Measurements from ENCODE around the gene LHFPL3.

LHFPL3 gene

GRCh38 chr7:104861729-104862390, 533.5 kb downstream of the LHFPL3 start:
- no peaks in the 10 kb centered on the region for H3K9me3 Mint-ChIP-seq
- DNase-seq (no peak), ATAC-seq (no peak)
- no peak overlapping the region for H3K27ac Mint-ChIP-seq
- no peak overlapping the region for H3K4me3 Mint-ChIP-seq
- H3K4me1 Mint-ChIP-seq, result peaks cover 17% of the 10 kb centered on the region
- H3K27me3 Mint-ChIP-seq, result peaks cover 23% of the 10 kb centered on the region

- DNase-seq (no peak), ATAC-seq (no peak)
- Mint-ChIP-seq H3K27me3 (peaks cover 23% of the 10 kb centered on the region), H3K4me1 (peaks cover 12% of the 10 kb centered on the region), H3K9me3 (no peaks in the 10 kb centered on the region), H3K4me3 (no peak overlapping the region), H3K27ac (no peak overlapping the region)
Observed at GRCh38 chr7:104862719-104863118, 534.3 kb downstream of the LHFPL3 start.

GRCh38 chr7:104873401-104873800, 545.0 kb downstream of the LHFPL3 start:
- no peak overlapping the region for H3K27ac Mint-ChIP-seq
- peaks cover 3% of the 10 kb centered on the region for H3K4me1 Mint-ChIP-seq
- no peak for ATAC-seq
- no peaks in the 10 kb centered on the region for H3K27me3 Mint-ChIP-seq
- no peak overlapping the region for H3K4me3 Mint-ChIP-seq
- H3K9me3 Mint-ChIP-seq, result no peaks in the 10 kb centered on the region
- no peak for DNase-seq

- H3K27ac Mint-ChIP-seq, result peak overlapping the region in 1 of 2 donors; percentile 6
- H3K4me3 Mint-ChIP-seq, result peak overlapping the region; percentile 36 to 44
- peaks cover 14% of the 10 kb centered on the region for H3K4me1 Mint-ChIP-seq
- no peaks in the 10 kb centered on the region for H3K27me3 Mint-ChIP-seq
- ATAC-seq (peak; percentile 86), DNase-seq (no peak)
- H3K9me3 Mint-ChIP-seq, result no peaks in the 10 kb centered on the region
Observed at GRCh38 chr7:104878577-104878976, 550.2 kb downstream of the LHFPL3 start.

- H3K9me3 Mint-ChIP-seq, result no peaks in the 10 kb centered on the region
- DNase-seq, result no peak
- peak; percentile 9 for ATAC-seq
- H3K27me3 Mint-ChIP-seq, result no peaks in the 10 kb centered on the region
- H3K27ac Mint-ChIP-seq, result no peak overlapping the region
- no peak overlapping the region for H3K4me3 Mint-ChIP-seq
- peaks cover 16% of the 10 kb centered on the region for H3K4me1 Mint-ChIP-seq
Observed at GRCh38 chr7:104883248-104883717, 554.9 kb downstream of the LHFPL3 start.

GRCh38 chr7:104883718-104884452, 555.5 kb downstream of the LHFPL3 start:
- ATAC-seq (peak; percentile 82), DNase-seq (peak; percentile 60 to 64)
- Mint-ChIP-seq H3K27me3 (no peaks in the 10 kb centered on the region), H3K9me3 (no peaks in the 10 kb centered on the region), H3K4me1 (peaks cover 10% of the 10 kb centered on the region), H3K27ac (no peak overlapping the region), H3K4me3 (no peak overlapping the region)

- H3K27ac Mint-ChIP-seq, result no peak overlapping the region
- H3K9me3 Mint-ChIP-seq, result no peaks in the 10 kb centered on the region
- no peak for DNase-seq
- no peak for ATAC-seq
- H3K4me1 Mint-ChIP-seq, result peaks cover 8% of the 10 kb centered on the region
- H3K4me3 Mint-ChIP-seq, result no peak overlapping the region
- peaks cover 3% of the 10 kb centered on the region for H3K27me3 Mint-ChIP-seq
Observed at GRCh38 chr7:104886651-104887050, 558.2 kb downstream of the LHFPL3 start.

GRCh38 chr7:104890216-104890615, 561.8 kb downstream of the LHFPL3 start:
- no peaks in the 10 kb centered on the region for H3K9me3 Mint-ChIP-seq
- peaks cover 7% of the 10 kb centered on the region for H3K27me3 Mint-ChIP-seq
- peak overlapping the region in 1 of 2 donors; percentile 36 for H3K27ac Mint-ChIP-seq
- no peaks in the 10 kb centered on the region for H3K4me1 Mint-ChIP-seq
- ATAC-seq (no peak), DNase-seq (no peak)
- no peak overlapping the region for H3K4me3 Mint-ChIP-seq

GRCh38 chr7:104891949-104892348, 563.5 kb downstream of the LHFPL3 start:
- ATAC-seq, result no peak
- Mint-ChIP-seq H3K9me3 (no peaks in the 10 kb centered on the region), H3K27me3 (peaks cover 7% of the 10 kb centered on the region), H3K27ac (no peak overlapping the region), H3K4me3 (no peak overlapping the region), H3K4me1 (peaks cover 9% of the 10 kb centered on the region)
- DNase-seq, result no peak

- no peak for DNase-seq
- no peak overlapping the region for H3K4me3 Mint-ChIP-seq
- peaks cover 7% of the 10 kb centered on the region for H3K27me3 Mint-ChIP-seq
- ATAC-seq, result no peak
- H3K27ac Mint-ChIP-seq, result no peak overlapping the region
- no peaks in the 10 kb centered on the region for H3K9me3 Mint-ChIP-seq
- H3K4me1 Mint-ChIP-seq, result peaks cover 14% of the 10 kb centered on the region
Observed at GRCh38 chr7:104894314-104894713, 565.9 kb downstream of the LHFPL3 start.

GRCh38 chr7:104894726-104895521, 566.5 kb downstream of the LHFPL3 start:
- Mint-ChIP-seq H3K27ac (no peak overlapping the region), H3K4me3 (no peak overlapping the region), H3K27me3 (peaks cover 7% of the 10 kb centered on the region), H3K4me1 (peaks cover 14% of the 10 kb centered on the region), H3K9me3 (no peaks in the 10 kb centered on the region)
- ATAC-seq, result no peak
- no peak for DNase-seq

- Mint-ChIP-seq H3K4me3 (no peak overlapping the region), H3K27ac (no peak overlapping the region), H3K27me3 (peaks cover 7% of the 10 kb centered on the region), H3K9me3 (no peaks in the 10 kb centered on the region), H3K4me1 (peaks cover 14% of the 10 kb centered on the region)
- ATAC-seq, result no peak
- DNase-seq, result no peak
Observed at GRCh38 chr7:104895522-104896236, 567.3 kb downstream of the LHFPL3 start.

- ATAC-seq (no peak), DNase-seq (no peak)
- H3K27ac Mint-ChIP-seq, result no peak overlapping the region
- no peaks in the 10 kb centered on the region for H3K27me3 Mint-ChIP-seq
- H3K4me1 Mint-ChIP-seq, result peaks cover 14% of the 10 kb centered on the region
- H3K9me3 Mint-ChIP-seq, result no peaks in the 10 kb centered on the region
- H3K4me3 Mint-ChIP-seq, result no peak overlapping the region
Observed at GRCh38 chr7:104898434-104898833, 570.0 kb downstream of the LHFPL3 start.

- H3K27me3 Mint-ChIP-seq, result no peaks in the 10 kb centered on the region
- no peaks in the 10 kb centered on the region for H3K9me3 Mint-ChIP-seq
- ATAC-seq, result no peak
- H3K4me3 Mint-ChIP-seq, result no peak overlapping the region
- peaks cover 14% of the 10 kb centered on the region for H3K4me1 Mint-ChIP-seq
- H3K27ac Mint-ChIP-seq, result no peak overlapping the region
- no peak for DNase-seq
Observed at GRCh38 chr7:104900525-104901239, 572.3 kb downstream of the LHFPL3 start.

GRCh38 chr7:104901240-104901619, 572.8 kb downstream of the LHFPL3 start:
- Mint-ChIP-seq H3K4me1 (peaks cover 12% of the 10 kb centered on the region), H3K27me3 (no peaks in the 10 kb centered on the region), H3K9me3 (no peaks in the 10 kb centered on the region), H3K4me3 (no peak overlapping the region), H3K27ac (no peak overlapping the region)
- DNase-seq (no peak), ATAC-seq (no peak)
